Activated naive CD8-positive, alpha-beta T cell treated with anti-CD3 and anti-CD28 coated beads, Interleukin-2, amount 10 ng/mL, durations not matched to agents 7 days and 5 days (primary cell): ENCODE measurements around the gene TRABD2A. TPM values are rescaled to one million over a fixed set of nuclear protein-coding genes. Genes with fewer than 3 reads are reported as not detected.
"Not testable (repeated sequence)": the region's sequence is repeated elsewhere in the genome, so short reads cannot be mapped to it uniquely, and the experiment has no call there.

ENCODE experiments used
- ATAC-seq: fragments of 150-1000 bp; cut with Tn5 transposase; one replicate; pipeline ENCODE4 v1.10.0; 2021; ENCODE audit warnings: low read depth, moderate library complexity
- POLR2A ChIA-PET: fragments of 350-600 bp; sonication (Branson Sonifier 250); formaldehyde crosslinking; loops from one replicate; lab custom pipeline; 2021; ENCODE audit warnings: antibody characterized with exemption; lab: Charles Lee
- DNase-seq: peaks from one replicate; pipeline ENCODE4 v3.0.0; 2021
- H3K27ac Mint-ChIP-seq: one replicate; pipeline ENCODE4 v1.8.0; 2022; ENCODE audit warnings: mild to moderate bottlenecking, mixed read lengths
- H3K27me3 Mint-ChIP-seq: one replicate; pipeline ENCODE4 v1.8.0; 2022; ENCODE audit warnings: mild to moderate bottlenecking, moderate library complexity, mixed read lengths
- H3K36me3 Mint-ChIP-seq: one replicate; pipeline ENCODE4 v1.8.0; 2021; ENCODE audit warnings: mild to moderate bottlenecking, mixed read lengths
- H3K4me1 Mint-ChIP-seq: one replicate; pipeline ENCODE4 v1.8.0; 2021; ENCODE audit warnings: mixed read lengths
- H3K4me3 Mint-ChIP-seq: one replicate; pipeline ENCODE4 v1.8.0; 2022; ENCODE audit warnings: mild to moderate bottlenecking, moderate library complexity, mixed read lengths
- H3K9me3 Mint-ChIP-seq: one replicate; pipeline ENCODE4 v1.8.0; 2021; ENCODE audit warnings: mixed read lengths
- total RNA-seq, 2 experiments: library from RNA; stranded (reverse); gene quantifications; one replicate each; pipeline ENCODE4 v1.2.3, GENCODE V29; 2021

Gene TRABD2A, protein sequence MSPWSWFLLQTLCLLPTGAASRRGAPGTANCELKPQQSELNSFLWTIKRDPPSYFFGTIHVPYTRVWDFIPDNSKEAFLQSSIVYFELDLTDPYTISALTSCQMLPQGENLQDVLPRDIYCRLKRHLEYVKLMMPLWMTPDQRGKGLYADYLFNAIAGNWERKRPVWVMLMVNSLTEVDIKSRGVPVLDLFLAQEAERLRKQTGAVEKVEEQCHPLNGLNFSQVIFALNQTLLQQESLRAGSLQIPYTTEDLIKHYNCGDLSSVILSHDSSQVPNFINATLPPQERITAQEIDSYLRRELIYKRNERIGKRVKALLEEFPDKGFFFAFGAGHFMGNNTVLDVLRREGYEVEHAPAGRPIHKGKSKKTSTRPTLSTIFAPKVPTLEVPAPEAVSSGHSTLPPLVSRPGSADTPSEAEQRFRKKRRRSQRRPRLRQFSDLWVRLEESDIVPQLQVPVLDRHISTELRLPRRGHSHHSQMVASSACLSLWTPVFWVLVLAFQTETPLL
- 10 to 100 TPM; 81.1 to 85.5 TPM for total RNA-seq

DNA sequence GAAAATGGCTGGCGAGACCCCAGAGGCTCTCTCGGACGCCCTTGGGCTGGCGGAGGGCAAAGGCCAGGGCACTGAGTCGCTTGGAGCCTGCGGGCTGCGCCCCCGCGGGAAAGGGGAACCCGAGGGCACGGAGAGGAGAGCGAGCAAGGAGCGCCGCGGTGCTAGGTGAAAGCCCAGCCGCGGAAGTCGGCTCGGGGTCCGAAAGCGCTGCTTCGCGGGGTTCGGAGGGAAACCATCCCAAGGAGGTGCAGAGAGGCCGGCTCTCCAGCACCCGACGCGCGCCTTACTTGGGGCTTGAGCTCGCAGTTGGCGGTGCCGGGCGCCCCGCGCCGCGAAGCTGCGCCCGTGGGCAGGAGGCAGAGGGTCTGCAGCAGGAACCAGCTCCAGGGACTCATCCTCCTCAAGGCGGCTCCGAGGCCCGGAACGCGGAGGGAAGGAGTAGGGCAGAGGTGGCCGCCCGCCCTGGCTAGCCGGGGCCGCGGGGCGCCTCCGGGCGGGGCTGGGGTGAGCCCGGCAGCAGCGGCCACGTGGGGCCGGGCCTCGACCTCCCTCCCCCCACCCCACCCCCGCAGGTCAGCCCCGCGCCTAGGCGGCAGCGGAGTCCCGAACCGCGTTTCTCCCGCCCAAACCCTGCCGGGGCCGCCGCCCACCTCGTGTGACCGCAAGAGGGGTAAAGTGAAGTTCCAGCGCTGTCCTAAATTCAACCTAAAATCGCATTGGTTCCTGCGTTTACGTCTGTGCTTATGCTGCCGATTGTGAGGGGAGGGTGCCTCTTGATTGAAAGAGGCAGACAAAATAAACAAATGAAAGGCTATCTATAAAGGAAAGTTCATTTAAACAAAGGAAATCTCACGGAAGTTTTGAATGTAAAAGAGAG is at the start of gene TRABD2A:
Gene TRABD2A, minus strand, starts transcription at position 440 of the 877 bp plus-strand sequence. Its CDS starts 45 bp downstream, at position 395.
- POLR2A ChIA-PET, result interaction anchor here (0.6 to 16.3 kb wide), 17 partner anchors 8 to 320 kb away, joined by 3 to 404 read pairs (median 6); partner anchors contain the start of gene TMSB10
- Mint-ChIP-seq H3K27ac (peak within 1 kb of the TSS; percentile 97), H3K36me3 (peaks cover 7% of the 10 kb centered on the region), H3K27me3 (no peaks in the 10 kb centered on the region), H3K4me1 (peaks cover 54% of the 10 kb centered on the region), H3K9me3 (no peaks in the 10 kb centered on the region), H3K4me3 (peak within 1 kb of the TSS; percentile 95)
- ATAC-seq (peak; percentile 49), DNase-seq (peak; percentile 77)

DNA sequence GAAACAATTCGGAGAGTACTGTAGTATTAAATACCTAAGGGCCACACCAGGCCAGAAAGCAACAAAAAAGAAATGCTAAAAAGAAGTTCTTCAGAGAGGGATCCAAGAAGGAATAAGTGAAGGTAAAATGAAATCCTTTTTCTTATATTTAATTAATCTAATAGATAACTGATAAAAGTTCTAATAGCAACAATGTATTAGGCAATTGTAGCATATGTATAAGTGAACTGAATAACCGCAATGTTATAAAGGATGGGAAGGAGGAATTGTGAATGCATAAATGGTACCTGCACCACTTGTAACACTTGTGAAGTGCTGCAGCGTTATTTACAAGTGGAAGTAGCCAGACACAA is 46.4 kb upstream of the TRABD2A start:
- no peak for DNase-seq
- Mint-ChIP-seq H3K27ac (peak overlapping the region; percentile 85), H3K27me3 (no peaks in the 10 kb centered on the region), H3K4me3 (peak overlapping the region; percentile 96), H3K9me3 (no peaks in the 10 kb centered on the region), H3K36me3 (peaks cover 18% of the 10 kb centered on the region), H3K4me1 (peaks cover 34% of the 10 kb centered on the region)
- POLR2A ChIA-PET, result interaction anchor here (1.9 to 4.5 kb wide), 4 partner anchors 11 to 47 kb away, joined by 19 to 116 read pairs (median 54); partner anchors contain the start of genes TMSB10 and TRABD2A
- no peak for ATAC-seq

DNA sequence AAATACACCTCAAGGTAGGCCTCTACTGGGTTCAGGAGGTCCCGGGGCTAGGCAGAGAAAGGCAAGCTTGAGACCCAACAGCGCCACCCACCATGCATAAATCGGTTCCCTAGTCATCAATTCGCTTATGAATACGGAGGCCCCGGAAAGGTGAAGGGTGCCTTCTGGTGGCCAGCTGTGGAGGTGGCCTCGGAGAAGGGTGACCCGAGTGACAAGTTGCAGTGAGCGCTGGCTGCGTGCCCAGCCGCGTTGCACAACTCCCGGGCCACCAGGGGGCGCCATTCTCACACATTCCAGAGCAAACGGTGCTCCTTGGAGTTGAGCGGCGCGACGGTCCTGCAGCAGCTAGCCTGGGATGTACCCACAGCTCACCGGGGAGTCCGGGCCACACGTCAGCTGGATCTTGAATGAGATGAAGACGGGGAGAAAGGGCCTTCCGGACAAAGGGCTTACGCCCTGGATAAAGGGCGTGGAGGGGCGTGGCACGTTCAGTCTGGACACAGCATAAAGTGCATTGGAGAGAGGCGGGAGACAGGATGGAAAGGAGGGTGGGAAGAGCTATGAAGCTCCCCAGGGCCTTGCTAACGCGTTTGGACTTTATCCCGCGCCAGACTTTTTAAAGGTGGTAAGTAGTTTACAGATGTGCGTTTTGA is 45.0 kb upstream of the TRABD2A start:
- peak overlapping the region; percentile 85 for H3K27ac Mint-ChIP-seq
- peaks cover 27% of the 10 kb centered on the region for H3K4me1 Mint-ChIP-seq

DNA sequence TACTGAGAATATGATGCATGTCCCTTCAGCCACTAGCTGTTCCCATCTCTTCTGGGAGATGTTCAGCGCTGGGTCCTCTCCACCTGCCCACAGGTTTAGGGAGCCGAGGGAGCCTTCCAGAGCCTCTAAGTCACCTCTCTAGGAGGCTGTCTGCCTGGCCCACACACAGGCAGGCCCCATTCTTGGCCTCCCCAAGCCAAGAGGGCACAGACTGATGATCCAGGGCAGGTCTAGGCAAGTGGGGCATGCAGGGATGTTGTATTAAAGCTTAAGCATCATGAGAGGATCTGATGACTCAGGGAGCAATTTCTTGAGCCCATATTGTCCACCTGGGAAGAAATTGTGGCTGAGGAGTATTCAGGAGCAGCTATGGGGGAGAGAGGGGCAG is 44.4 kb upstream of the TRABD2A start:
- H3K36me3 Mint-ChIP-seq, result peaks cover 9% of the 10 kb centered on the region
- no peaks in the 10 kb centered on the region for H3K9me3 Mint-ChIP-seq
- POLR2A ChIA-PET, result interaction anchor here (0.6 to 4.5 kb wide), 25 partner anchors 13 to 470 kb away, joined by 3 to 116 read pairs (median 4); partner anchors contain the start of genes KCMF1, TMSB10 and TRABD2A
- no peaks in the 10 kb centered on the region for H3K27me3 Mint-ChIP-seq
- DNase-seq (no peak), ATAC-seq (peak; percentile 19)
- peak overlapping the region; percentile 85 for H3K27ac Mint-ChIP-seq
- H3K4me3 Mint-ChIP-seq, result peak overlapping the region; percentile 96
- peaks cover 29% of the 10 kb centered on the region for H3K4me1 Mint-ChIP-seq

More for the DNA sequence above, 45.0 kb upstream of the TRABD2A start:
- H3K4me3 Mint-ChIP-seq, result peak overlapping the region; percentile 96
- H3K27me3 Mint-ChIP-seq, result no peaks in the 10 kb centered on the region
- POLR2A ChIA-PET, result interaction anchor here (0.7 to 4.5 kb wide), 28 partner anchors 12 to 471 kb away, joined by 3 to 116 read pairs (median 4); partner anchors contain the start of genes KCMF1, SUCLG1, TMSB10 and TRABD2A
- ATAC-seq (peak; percentile 88), DNase-seq (peak; percentile 99)
- H3K36me3 Mint-ChIP-seq, result peaks cover 9% of the 10 kb centered on the region
- no peaks in the 10 kb centered on the region for H3K9me3 Mint-ChIP-seq

DNA sequence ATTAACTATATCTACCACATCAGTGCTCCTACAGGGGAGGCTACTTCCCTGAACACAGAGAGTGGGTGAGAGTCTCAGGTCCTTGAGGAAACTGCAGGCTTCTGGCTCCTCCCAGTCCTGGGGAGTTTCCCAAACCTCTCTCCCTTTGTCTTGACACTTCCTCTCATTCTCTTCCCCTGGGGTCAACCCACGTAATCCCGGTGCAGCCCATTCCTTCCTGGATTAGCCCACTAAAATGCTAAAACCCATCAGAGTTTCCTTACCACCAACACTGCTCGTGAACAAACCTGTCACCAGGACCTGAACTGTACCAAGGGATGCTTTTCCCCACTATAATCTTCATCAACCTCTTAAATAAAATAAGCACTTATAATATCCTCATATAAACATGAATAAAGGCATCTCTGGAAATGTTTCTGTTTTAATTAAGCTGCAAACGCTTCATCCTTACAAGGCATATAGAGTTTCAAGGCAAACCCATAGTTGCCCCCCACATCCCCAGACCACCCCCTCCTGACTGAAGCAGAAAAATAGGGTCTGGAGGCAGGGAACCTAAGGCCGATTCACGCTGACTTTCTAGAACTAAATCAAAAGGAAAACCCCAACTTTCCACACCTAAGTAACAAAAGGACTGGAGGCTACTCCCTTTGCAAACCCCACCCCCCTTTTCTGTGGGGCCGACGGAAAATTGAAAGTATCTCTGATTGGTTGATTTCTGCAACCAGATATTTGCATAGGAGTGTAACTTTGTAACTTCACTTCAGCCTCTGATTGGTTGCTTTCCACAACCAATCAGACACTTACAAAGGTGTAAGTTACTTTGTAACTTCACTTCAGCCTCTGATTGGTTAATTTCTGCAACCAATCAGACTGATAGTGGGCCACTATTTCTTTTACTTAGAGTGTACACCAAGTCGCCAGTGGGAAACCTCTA is 43.6 kb upstream of the TRABD2A start:
- Mint-ChIP-seq H3K9me3 (no peaks in the 10 kb centered on the region), H3K27me3 (no peaks in the 10 kb centered on the region), H3K36me3 (peaks cover 5% of the 10 kb centered on the region), H3K27ac (peak overlapping the region; percentile 85), H3K4me1 (peaks cover 38% of the 10 kb centered on the region), H3K4me3 (peak overlapping the region; percentile 96)
- POLR2A ChIA-PET, result interaction anchor here (0.6 to 4.5 kb wide), 10 partner anchors 14 to 427 kb away, joined by 3 to 116 read pairs (median 6); partner anchors contain the start of genes TMSB10 and TRABD2A
- ATAC-seq (peak; percentile 41), DNase-seq (peak; percentile 48)

DNA sequence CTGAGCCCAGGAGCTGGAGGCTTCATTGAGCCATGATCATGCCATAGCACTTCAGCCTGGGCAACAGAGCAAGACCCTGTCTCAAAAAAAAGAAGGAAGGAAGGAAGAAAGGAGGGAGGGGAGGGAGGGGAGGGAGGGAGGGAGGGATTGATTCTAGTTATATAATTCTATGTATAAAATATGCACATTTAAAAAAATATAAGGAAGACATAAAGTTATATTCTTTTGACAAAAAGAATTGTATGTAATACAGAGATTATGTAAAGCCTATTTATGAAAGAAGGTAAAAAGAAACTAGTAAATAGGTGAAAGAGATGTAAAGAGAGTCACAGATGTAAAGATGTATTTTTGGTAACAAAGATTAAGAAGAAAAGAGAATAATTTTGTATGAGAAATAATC is 42.1 kb upstream of the TRABD2A start:
- H3K9me3 Mint-ChIP-seq, result no peaks in the 10 kb centered on the region
- ATAC-seq (no peak), DNase-seq (no peak)
- peak overlapping the region; percentile 67 for H3K27ac Mint-ChIP-seq
- POLR2A ChIA-PET, result interaction anchor here (4.4 kb wide), 1 partner anchor 16 kb away, joined by 116 read pairs; the partner anchor contains the start of gene TMSB10
- no peak overlapping the region for H3K4me3 Mint-ChIP-seq
- peaks cover 49% of the 10 kb centered on the region for H3K4me1 Mint-ChIP-seq
- H3K27me3 Mint-ChIP-seq, result no peaks in the 10 kb centered on the region
- peaks cover 6% of the 10 kb centered on the region for H3K36me3 Mint-ChIP-seq

DNA sequence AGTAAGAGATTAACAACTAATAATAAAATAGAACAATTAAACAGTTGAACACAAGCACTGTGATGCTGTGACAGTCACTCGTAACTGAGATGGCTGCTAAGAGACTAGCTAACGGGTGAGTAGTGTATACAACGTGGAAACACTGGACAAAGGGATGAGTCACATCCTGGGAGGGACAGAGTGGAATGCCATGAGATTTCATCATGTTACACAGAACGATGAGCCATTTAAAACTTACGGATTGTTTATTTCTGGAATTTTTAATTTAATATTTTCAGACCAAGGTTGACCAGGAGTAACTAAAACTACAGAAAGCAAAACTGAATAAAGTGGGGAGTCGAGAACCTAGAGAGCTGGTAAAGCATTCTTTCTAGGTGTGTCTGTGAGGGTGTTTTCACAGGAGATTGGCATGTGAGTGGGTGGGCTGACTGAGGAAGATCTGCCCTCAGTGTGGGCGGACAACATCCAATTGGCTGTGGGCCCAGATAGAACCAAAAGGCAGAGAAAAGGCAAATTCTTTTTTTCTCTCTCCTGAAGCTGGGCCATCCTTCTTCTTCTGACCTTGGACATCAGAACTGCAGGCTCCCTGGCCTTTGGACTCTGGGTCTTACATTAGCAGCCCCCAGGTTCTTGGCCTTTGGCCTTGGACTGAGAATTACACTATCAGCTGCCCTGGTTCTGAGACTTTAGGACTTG is 39.1 kb upstream of the TRABD2A start:
- peaks cover 3% of the 10 kb centered on the region for H3K9me3 Mint-ChIP-seq
- DNase-seq (no peak), ATAC-seq (peak; percentile 57)
- peaks cover 39% of the 10 kb centered on the region for H3K4me1 Mint-ChIP-seq
- peak overlapping the region; percentile 81 for H3K27ac Mint-ChIP-seq
- peaks cover 3% of the 10 kb centered on the region for H3K36me3 Mint-ChIP-seq
- peak overlapping the region; percentile 76 for H3K4me3 Mint-ChIP-seq
- H3K27me3 Mint-ChIP-seq, result no peaks in the 10 kb centered on the region
- POLR2A ChIA-PET, result interaction anchor here (0.7 to 6.7 kb wide), 8 partner anchors 14 to 78 kb away, joined by 3 to 81 read pairs (median 7); partner anchors contain the start of genes TMSB10 and TRABD2A

DNA sequence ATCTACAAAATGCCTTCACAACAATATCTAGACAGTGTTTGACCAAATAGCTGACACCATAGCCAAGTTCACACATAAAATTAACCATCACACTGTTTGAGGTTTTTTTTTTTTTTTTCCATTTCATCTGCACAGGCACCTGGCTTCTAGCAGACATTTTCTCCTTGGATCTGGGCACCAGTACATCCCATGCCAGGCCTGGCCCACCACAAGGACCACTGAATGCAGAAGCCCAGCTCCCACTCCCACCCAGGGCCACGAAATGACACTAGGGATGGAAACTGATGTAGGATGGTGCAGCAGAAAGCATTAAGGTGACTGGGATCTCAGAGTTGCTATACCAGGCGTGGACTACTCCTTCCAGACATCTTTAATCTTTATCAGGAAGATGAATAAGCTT is 37.5 kb upstream of the TRABD2A start:
- Mint-ChIP-seq H3K4me1 (peaks cover 29% of the 10 kb centered on the region), H3K9me3 (peaks cover 3% of the 10 kb centered on the region)
- no peak for ATAC-seq

DNA sequence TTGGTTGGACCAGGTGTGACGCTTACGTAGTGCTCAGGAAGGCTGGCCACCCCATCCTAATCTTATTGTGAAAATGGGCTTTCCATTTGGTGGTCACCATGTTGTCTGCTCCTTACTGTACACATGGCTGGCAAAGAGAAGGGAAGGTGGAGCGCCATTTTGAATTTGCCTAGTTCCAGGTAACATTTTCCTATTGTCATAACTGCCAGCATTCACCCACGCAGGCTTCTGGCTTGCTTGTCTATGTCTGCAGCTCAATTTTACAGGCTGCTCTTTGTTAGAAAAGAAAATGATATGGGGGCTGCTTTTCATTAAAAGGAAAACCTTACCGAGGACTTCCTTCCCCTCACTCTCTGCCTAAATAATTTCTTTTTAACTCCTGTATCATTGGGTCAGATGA is 36.9 kb upstream of the TRABD2A start:
- not testable (repeated sequence) for DNase-seq, ATAC-seq, H3K9me3 Mint-ChIP-seq, H3K27me3 Mint-ChIP-seq, H3K4me3 Mint-ChIP-seq, H3K36me3 Mint-ChIP-seq
- POLR2A ChIA-PET, result interaction anchor here (3.1 to 6.7 kb wide), 2 partner anchors 11 to 22 kb away, joined by 18 to 81 read pairs; partner anchors contain the start of gene TMSB10
- Mint-ChIP-seq H3K4me1 (peaks cover 26% of the 10 kb centered on the region), H3K27ac (peak overlapping the region; percentile 81)

More for the DNA sequence above, 37.5 kb upstream of the TRABD2A start:
- Mint-ChIP-seq H3K36me3 (peaks cover 5% of the 10 kb centered on the region), H3K27me3 (no peaks in the 10 kb centered on the region), H3K4me3 (peak overlapping the region; percentile 5), H3K27ac (peak overlapping the region; percentile 81)
- POLR2A ChIA-PET, result interaction anchor here (1.3 to 6.7 kb wide), 4 partner anchors 8 to 30 kb away, joined by 3 to 81 read pairs (median 14); partner anchors contain the start of gene TMSB10
- DNase-seq, result no peak

DNA sequence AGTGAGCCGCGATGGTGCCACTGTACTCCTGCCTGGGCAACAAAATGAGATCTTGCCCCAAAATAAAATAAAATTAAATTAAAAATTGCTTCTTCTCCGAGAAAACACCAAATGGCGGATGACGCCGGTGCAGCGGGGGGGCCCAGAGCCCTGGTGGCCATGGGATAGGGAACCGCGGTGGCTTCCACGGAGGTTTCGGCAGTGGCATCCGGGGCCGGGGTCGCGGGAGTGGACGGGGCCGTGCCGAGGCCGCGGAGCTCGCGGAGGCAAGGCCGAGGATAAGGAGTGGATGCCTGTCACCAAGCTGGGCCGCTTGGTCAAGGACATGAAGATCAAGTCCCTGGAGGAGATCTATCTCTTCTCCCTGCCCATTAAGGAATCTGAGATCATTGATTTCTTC is 34.8 kb upstream of the TRABD2A start:
- H3K27ac Mint-ChIP-seq, ATAC-seq, H3K4me3 Mint-ChIP-seq, POLR2A ChIA-PET, H3K27me3 Mint-ChIP-seq, H3K9me3 Mint-ChIP-seq, H3K36me3 Mint-ChIP-seq, DNase-seq: not testable (repeated sequence)
- H3K4me1 Mint-ChIP-seq, result peaks cover 34% of the 10 kb centered on the region

DNA sequence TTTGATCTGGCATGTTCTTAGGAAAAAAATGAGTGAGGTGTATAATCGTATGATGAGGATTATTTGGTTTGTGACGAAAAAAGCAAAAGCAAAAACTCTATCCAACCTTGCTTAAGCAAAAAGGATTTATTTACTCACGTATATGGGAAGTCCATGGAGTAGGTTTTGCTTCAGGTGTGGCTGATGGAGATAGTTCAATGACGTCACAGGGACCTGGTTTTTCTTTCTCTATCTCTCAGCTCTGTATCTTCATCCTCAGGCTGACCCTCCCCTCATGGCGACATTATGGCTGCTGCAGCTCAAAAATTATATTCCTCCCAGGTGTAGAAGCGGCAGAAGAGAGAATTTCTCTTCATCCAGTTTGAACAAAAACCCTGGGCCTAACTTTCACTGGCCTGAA is 33.5 kb upstream of the TRABD2A start:
- no peak for ATAC-seq
- POLR2A ChIA-PET, result no interaction called here
- no peaks in the 10 kb centered on the region for H3K27me3 Mint-ChIP-seq
- peaks cover 13% of the 10 kb centered on the region for H3K36me3 Mint-ChIP-seq
- H3K4me1 Mint-ChIP-seq, result peaks cover 29% of the 10 kb centered on the region
- no peak overlapping the region for H3K4me3 Mint-ChIP-seq
- peaks cover 11% of the 10 kb centered on the region for H3K9me3 Mint-ChIP-seq
- DNase-seq, result no peak
- no peak overlapping the region for H3K27ac Mint-ChIP-seq
